ENCODE results near the gene ARSJ.
A peak's percentile ranks its signal among the peaks of the same experiment; 100 is the strongest.

The ARSJ gene

GRCh38 chr4:113888006-113888405 lies 91.4 kb downstream of the ARSJ start:
- 78% methylated on average over 1 of the region's 1 CpG for WGBS
- Histone ChIP-seq H3K9me3 (ENCODE audit: insufficient read depth, low read depth, low read length) (no peaks in the 10 kb centered on the region), H3K9ac (ENCODE audit: low read depth, low read length) (no peak overlapping the region), H3K4me3 (ENCODE audit: low read length) (no peak overlapping the region), H3K27me3 (ENCODE audit: insufficient read depth, low read length) (no peaks in the 10 kb centered on the region), H3K4me1 (ENCODE audit: insufficient read depth, low read length) (peaks cover 5% of the 10 kb centered on the region; the same call in 1 of the 2 replicates), H3K27ac (ENCODE audit: low read depth, low read length) (no peak overlapping the region), H3K36me3 (ENCODE audit: insufficient read depth, low read length) (no peaks in the 10 kb centered on the region)

- no peaks in the 10 kb centered on the region for H3K9me3 ChIP-seq (ENCODE audit: insufficient read depth, low read depth, low read length)
- no peak overlapping the region for H3K4me3 ChIP-seq (ENCODE audit: low read length)
- H3K27ac ChIP-seq (ENCODE audit: low read depth, low read length): no peak overlapping the region
- 100% methylated on average over 1 of the region's 3 CpGs for WGBS
- peaks cover 5% of the 10 kb centered on the region; the same call in 1 of the 2 replicates for H3K4me1 ChIP-seq (ENCODE audit: insufficient read depth, low read length)
- no peaks in the 10 kb centered on the region for H3K27me3 ChIP-seq (ENCODE audit: insufficient read depth, low read length)
- H3K9ac ChIP-seq (ENCODE audit: low read depth, low read length): no peak overlapping the region
- no peaks in the 10 kb centered on the region for H3K36me3 ChIP-seq (ENCODE audit: insufficient read depth, low read length)
Measured at GRCh38 chr4:113885291-113885690, 94.2 kb downstream of the ARSJ start.

- no peak overlapping the region for H3K4me3 ChIP-seq (ENCODE audit: low read length)
- no peak overlapping the region for H3K9ac ChIP-seq (ENCODE audit: low read depth, low read length)
- peaks cover 5% of the 10 kb centered on the region; the same call in 1 of the 2 replicates for H3K4me1 ChIP-seq (ENCODE audit: insufficient read depth, low read length)
- no peaks in the 10 kb centered on the region for H3K36me3 ChIP-seq (ENCODE audit: insufficient read depth, low read length)
- H3K27ac ChIP-seq (ENCODE audit: low read depth, low read length): no peak overlapping the region
- 96% methylated on average over 1 of the region's 1 CpG for whole genome bisulfite sequencing
- H3K9me3 ChIP-seq (ENCODE audit: insufficient read depth, low read depth, low read length): no peaks in the 10 kb centered on the region
- H3K27me3 ChIP-seq (ENCODE audit: insufficient read depth, low read length): no peaks in the 10 kb centered on the region
Measured at GRCh38 chr4:113884655-113885054, 94.8 kb downstream of the ARSJ start.

- H3K27ac ChIP-seq (ENCODE audit: low read depth, low read length): no peak overlapping the region
Measured at GRCh38 chr4:113882668-113883067, 96.8 kb downstream of the ARSJ start.

GRCh38 chr4:113881256-113881655 lies 98.2 kb downstream of the ARSJ start:
- 86% methylated on average over 2 of the region's 2 CpGs for WGBS
- Histone ChIP-seq H3K36me3 (ENCODE audit: insufficient read depth, low read length) (no peaks in the 10 kb centered on the region), H3K4me3 (ENCODE audit: low read length) (no peak overlapping the region), H3K9ac (ENCODE audit: low read depth, low read length) (no peak overlapping the region), H3K27me3 (ENCODE audit: insufficient read depth, low read length) (no peaks in the 10 kb centered on the region), H3K9me3 (ENCODE audit: insufficient read depth, low read depth, low read length) (no peaks in the 10 kb centered on the region), H3K4me1 (ENCODE audit: insufficient read depth, low read length) (peaks cover 16% of the 10 kb centered on the region), H3K27ac (ENCODE audit: low read depth, low read length) (no peak overlapping the region)

More at GRCh38 chr4:113882668-113883067, 96.8 kb downstream of the ARSJ start:
- Histone ChIP-seq H3K36me3 (ENCODE audit: insufficient read depth, low read length) (no peaks in the 10 kb centered on the region), H3K4me3 (ENCODE audit: low read length) (no peak overlapping the region), H3K27me3 (ENCODE audit: insufficient read depth, low read length) (no peaks in the 10 kb centered on the region), H3K4me1 (ENCODE audit: insufficient read depth, low read length) (peaks cover 15% of the 10 kb centered on the region; the same call in 1 of the 2 replicates), H3K9ac (ENCODE audit: low read depth, low read length) (no peak overlapping the region), H3K9me3 (ENCODE audit: insufficient read depth, low read depth, low read length) (no peaks in the 10 kb centered on the region)
- WGBS: no CpG with 5 or more reads among the region's 1 CpG

- H3K27me3 ChIP-seq (ENCODE audit: insufficient read depth, low read length): no peaks in the 10 kb centered on the region
- H3K9ac ChIP-seq (ENCODE audit: low read depth, low read length): no peak overlapping the region
- H3K36me3 ChIP-seq (ENCODE audit: insufficient read depth, low read length): no peaks in the 10 kb centered on the region
- 82% methylated on average over 2 of the region's 3 CpGs for WGBS
- peaks cover 24% of the 10 kb centered on the region for H3K4me1 ChIP-seq (ENCODE audit: insufficient read depth, low read length)
- no peak overlapping the region for H3K4me3 ChIP-seq (ENCODE audit: low read length)
- H3K9me3 ChIP-seq (ENCODE audit: insufficient read depth, low read depth, low read length): no peaks in the 10 kb centered on the region
- H3K27ac ChIP-seq (ENCODE audit: low read depth, low read length): no peak overlapping the region
Measured at GRCh38 chr4:113880240-113881028, 99.0 kb downstream of the ARSJ start.

- H3K36me3 ChIP-seq (ENCODE audit: insufficient read depth, low read length): no peaks in the 10 kb centered on the region
- H3K27me3 ChIP-seq (ENCODE audit: insufficient read depth, low read length): no peaks in the 10 kb centered on the region
- H3K27ac ChIP-seq (ENCODE audit: low read depth, low read length): no peak overlapping the region
- H3K9ac ChIP-seq (ENCODE audit: low read depth, low read length): no peak overlapping the region
- H3K4me3 ChIP-seq (ENCODE audit: low read length): no peak overlapping the region
- peaks cover 25% of the 10 kb centered on the region for H3K4me1 ChIP-seq (ENCODE audit: insufficient read depth, low read length)
- 9% methylated on average over 3 of the region's 3 CpGs for WGBS
- H3K9me3 ChIP-seq (ENCODE audit: insufficient read depth, low read depth, low read length): no peaks in the 10 kb centered on the region
Measured at GRCh38 chr4:113878668-113879067, 100.8 kb downstream of the ARSJ start.

- Histone ChIP-seq H3K9me3 (ENCODE audit: insufficient read depth, low read depth, low read length) (no peaks in the 10 kb centered on the region), H3K27me3 (ENCODE audit: insufficient read depth, low read length) (no peaks in the 10 kb centered on the region), H3K36me3 (ENCODE audit: insufficient read depth, low read length) (no peaks in the 10 kb centered on the region), H3K27ac (ENCODE audit: low read depth, low read length) (no peak overlapping the region), H3K4me1 (ENCODE audit: insufficient read depth, low read length) (peaks cover 34% of the 10 kb centered on the region), H3K4me3 (ENCODE audit: low read length) (no peak overlapping the region), H3K9ac (ENCODE audit: low read depth, low read length) (no peak overlapping the region)
- 94% methylated on average over 1 of the region's 1 CpG for WGBS
Measured at GRCh38 chr4:113874480-113874879, 105.0 kb downstream of the ARSJ start.

GRCh38 chr4:113873508-113873907 lies 105.9 kb downstream of the ARSJ start:
- no peaks in the 10 kb centered on the region for H3K27me3 ChIP-seq (ENCODE audit: insufficient read depth, low read length)
- peaks cover 27% of the 10 kb centered on the region for H3K4me1 ChIP-seq (ENCODE audit: insufficient read depth, low read length)
- no peak overlapping the region for H3K9ac ChIP-seq (ENCODE audit: low read depth, low read length)
- H3K4me3 ChIP-seq (ENCODE audit: low read length): no peak overlapping the region
- no peaks in the 10 kb centered on the region for H3K9me3 ChIP-seq (ENCODE audit: insufficient read depth, low read depth, low read length)
- no peak overlapping the region for H3K27ac ChIP-seq (ENCODE audit: low read depth, low read length)
- no peaks in the 10 kb centered on the region for H3K36me3 ChIP-seq (ENCODE audit: insufficient read depth, low read length)

GRCh38 chr4:113872426-113873260 lies 106.8 kb downstream of the ARSJ start:
- no peak overlapping the region for H3K27ac ChIP-seq (ENCODE audit: low read depth, low read length)
- WGBS: 92% methylated on average over 5 of the region's 5 CpGs

GRCh38 chr4:113871080-113871479 lies 108.4 kb downstream of the ARSJ start:
- H3K27ac ChIP-seq (ENCODE audit: low read depth, low read length): peak overlapping the region; percentile 46; the same call in 1 of the 2 replicates
- WGBS: 24% methylated on average over 1 of the region's 1 CpG
- no peak overlapping the region for H3K9ac ChIP-seq (ENCODE audit: low read depth, low read length)

More at GRCh38 chr4:113872426-113873260, 106.8 kb downstream of the ARSJ start:
- H3K4me1 ChIP-seq (ENCODE audit: insufficient read depth, low read length): peaks cover 24% of the 10 kb centered on the region
- no peaks in the 10 kb centered on the region for H3K36me3 ChIP-seq (ENCODE audit: insufficient read depth, low read length)
- no peaks in the 10 kb centered on the region for H3K9me3 ChIP-seq (ENCODE audit: insufficient read depth, low read depth, low read length)
- H3K27me3 ChIP-seq (ENCODE audit: insufficient read depth, low read length): no peaks in the 10 kb centered on the region
- no peak overlapping the region for H3K9ac ChIP-seq (ENCODE audit: low read depth, low read length)
- H3K4me3 ChIP-seq (ENCODE audit: low read length): no peak overlapping the region

More at GRCh38 chr4:113871080-113871479, 108.4 kb downstream of the ARSJ start:
- Histone ChIP-seq H3K36me3 (ENCODE audit: insufficient read depth, low read length) (no peaks in the 10 kb centered on the region), H3K9me3 (ENCODE audit: insufficient read depth, low read depth, low read length) (no peaks in the 10 kb centered on the region), H3K4me1 (ENCODE audit: insufficient read depth, low read length) (peaks cover 21% of the 10 kb centered on the region), H3K4me3 (ENCODE audit: low read length) (no peak overlapping the region), H3K27me3 (ENCODE audit: insufficient read depth, low read length) (no peaks in the 10 kb centered on the region)

Data from HUES64 (cell line).